Measurements from ENCODE around the gene SETX.

The SETX gene

DNA sequence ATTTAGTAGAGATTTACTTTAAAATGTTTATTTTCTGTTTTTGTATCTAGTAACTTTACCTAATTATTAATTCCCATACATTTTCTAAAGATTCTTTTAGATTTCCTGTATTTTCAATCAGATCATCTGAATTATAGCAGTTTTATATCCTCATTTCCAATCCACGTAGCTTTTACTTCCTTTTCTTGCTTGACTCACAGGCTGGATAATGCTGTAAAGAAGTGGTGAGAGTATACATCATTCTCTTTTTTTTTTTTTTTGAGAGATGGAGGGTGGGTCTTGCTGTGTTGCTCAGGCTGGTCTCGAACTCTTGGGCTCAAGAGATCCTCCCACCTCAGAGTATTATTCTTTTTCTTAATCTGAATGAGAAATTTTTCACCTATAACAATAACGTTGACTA is 11.2 kb upstream of the SETX start:
- no peaks in the 10 kb centered on the region for H3K4me1 Mint-ChIP-seq
- H3K4me3 Mint-ChIP-seq = no peak overlapping the region
- TF ChIP-seq, protein P1, sequence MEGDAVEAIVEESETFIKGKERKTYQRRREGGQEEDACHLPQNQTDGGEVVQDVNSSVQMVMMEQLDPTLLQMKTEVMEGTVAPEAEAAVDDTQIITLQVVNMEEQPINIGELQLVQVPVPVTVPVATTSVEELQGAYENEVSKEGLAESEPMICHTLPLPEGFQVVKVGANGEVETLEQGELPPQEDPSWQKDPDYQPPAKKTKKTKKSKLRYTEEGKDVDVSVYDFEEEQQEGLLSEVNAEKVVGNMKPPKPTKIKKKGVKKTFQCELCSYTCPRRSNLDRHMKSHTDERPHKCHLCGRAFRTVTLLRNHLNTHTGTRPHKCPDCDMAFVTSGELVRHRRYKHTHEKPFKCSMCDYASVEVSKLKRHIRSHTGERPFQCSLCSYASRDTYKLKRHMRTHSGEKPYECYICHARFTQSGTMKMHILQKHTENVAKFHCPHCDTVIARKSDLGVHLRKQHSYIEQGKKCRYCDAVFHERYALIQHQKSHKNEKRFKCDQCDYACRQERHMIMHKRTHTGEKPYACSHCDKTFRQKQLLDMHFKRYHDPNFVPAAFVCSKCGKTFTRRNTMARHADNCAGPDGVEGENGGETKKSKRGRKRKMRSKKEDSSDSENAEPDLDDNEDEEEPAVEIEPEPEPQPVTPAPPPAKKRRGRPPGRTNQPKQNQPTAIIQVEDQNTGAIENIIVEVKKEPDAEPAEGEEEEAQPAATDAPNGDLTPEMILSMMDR (IDR thresholded peaks at IDR 0.05; ENCODE audit: unreplicated experiment in 3 of 3) = no peak
- no peak overlapping the region for H3K27ac Mint-ChIP-seq
- no peaks in the 10 kb centered on the region for H3K36me3 Mint-ChIP-seq (ENCODE audit: low read depth)
- no peaks in the 10 kb centered on the region for H3K9me3 Mint-ChIP-seq
- H3K27me3 Mint-ChIP-seq (ENCODE audit: low read depth) = no peaks in the 10 kb centered on the region

DNA sequence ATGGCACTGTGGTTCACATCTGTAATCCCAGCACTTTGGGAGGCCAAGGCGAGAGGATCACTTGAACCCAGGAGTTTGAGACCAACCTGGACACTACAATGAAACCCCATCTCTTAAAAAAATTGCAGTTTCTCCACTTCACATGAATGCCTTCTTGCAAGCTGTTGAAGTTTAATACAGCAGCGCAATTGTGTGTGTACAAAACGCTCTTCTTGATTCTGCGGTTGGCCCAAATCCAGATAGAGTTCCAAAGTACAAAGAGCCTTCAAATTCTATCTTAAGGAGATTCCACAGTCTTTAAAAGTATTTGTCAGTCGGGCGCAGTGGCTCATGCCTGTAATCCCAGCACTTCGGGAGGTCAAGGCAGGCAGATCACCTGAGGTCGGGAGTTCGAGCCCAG is 9.3 kb upstream of the SETX start:
- no peaks in the 10 kb centered on the region for H3K27me3 Mint-ChIP-seq (ENCODE audit: low read depth)
- H3K9me3 Mint-ChIP-seq = no peaks in the 10 kb centered on the region
- TF ChIP-seq, protein P1 (IDR thresholded peaks at IDR 0.05; ENCODE audit: unreplicated experiment in 3 of 3) = no peak
- H3K27ac Mint-ChIP-seq = no peak overlapping the region
- no peaks in the 10 kb centered on the region for H3K36me3 Mint-ChIP-seq (ENCODE audit: low read depth)
- H3K4me3 Mint-ChIP-seq = no peak overlapping the region
- no peaks in the 10 kb centered on the region for H3K4me1 Mint-ChIP-seq

DNA sequence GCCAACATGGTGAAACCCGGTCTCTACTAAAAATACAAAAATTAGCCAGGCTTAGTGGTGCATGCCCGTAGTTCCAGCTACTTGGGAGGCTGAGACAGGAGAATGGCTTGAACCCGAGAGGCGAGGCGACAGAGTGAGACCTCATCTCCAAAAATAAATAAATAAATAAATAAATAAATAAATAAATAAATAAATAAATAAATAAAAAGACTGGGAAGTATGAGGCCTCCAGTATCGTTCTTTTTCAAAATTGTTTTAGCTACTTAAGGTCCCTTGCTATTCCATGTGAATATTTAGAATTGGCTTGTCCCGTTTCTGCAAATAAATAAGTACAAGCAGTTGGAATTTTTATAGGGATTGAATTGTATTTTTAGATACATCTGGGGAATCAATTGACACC is 3.0 kb upstream of the SETX start:
- TF ChIP-seq, protein P1 (IDR thresholded peaks at IDR 0.05; ENCODE audit: unreplicated experiment in 3 of 3) = no peak
- Mint-ChIP-seq H3K4me1 (peaks cover 14% of the 10 kb centered on the region), H3K27me3 (ENCODE audit: low read depth) (no peaks in the 10 kb centered on the region), H3K4me3 (no peak overlapping the region), H3K27ac (no peak overlapping the region), H3K36me3 (ENCODE audit: low read depth) (peaks cover 14% of the 10 kb centered on the region), H3K9me3 (no peaks in the 10 kb centered on the region)

DNA sequence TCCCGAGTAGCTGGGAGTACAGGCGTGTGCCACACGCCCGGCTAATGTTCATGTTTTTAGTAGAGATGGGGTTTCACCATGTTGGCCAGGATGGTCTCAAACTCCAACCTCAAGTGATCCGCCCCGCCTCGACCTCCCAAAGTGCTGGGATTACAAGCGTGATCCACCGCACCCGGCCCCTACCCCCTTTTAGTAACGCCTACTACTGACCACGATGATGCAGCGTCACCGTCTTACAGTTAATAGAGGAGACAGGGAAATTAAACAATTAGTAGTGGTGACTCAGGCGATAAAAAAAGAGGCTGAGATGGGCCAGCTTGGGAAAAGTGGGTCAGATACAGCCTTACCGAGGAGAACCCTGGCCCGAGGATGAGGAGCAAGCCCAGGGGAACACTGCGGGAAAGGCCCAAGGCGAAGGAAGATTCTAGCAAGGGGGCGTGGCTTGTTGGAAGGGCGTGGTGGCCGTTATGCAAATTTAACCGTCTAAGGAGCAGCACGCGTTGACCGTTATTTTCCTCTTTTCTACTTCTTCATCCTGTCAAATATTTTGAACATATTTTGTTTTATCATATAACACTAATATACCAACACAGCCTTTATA is 1.6 kb upstream of the SETX start:
- Mint-ChIP-seq H3K9me3 (no peaks in the 10 kb centered on the region), H3K4me3 (peak overlapping the region; percentile 67 to 79 (median 77))

DNA sequence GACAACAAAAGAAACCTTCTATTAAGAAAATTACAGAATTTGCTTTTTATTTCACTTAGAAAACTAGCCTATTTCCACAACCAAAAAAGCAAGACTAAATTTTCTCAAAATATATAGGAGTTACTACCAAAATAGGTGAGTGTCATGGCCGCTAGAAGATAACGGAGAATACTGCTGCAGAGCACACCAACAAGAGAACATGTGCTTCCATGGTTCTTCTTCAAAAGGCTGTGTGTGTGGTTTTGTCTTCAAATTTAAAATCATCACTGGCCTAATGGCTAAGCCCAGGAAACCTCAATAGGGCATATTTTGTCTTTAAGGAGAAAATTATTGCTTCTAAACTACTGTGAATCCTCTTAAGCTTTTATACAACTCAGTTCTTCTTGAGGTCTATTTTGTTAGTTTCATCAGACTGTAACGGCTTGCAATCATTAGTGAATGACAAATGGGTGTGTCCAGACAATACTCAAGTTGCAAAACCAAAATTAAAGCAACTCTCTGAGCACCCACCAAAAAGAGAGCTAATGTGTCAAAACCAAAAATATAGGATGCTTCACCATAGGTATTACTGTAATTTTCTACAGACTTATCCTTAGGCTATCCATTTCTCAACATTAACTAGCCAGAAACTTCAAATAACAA is 3.3 kb downstream of the SETX start:
- H3K27ac Mint-ChIP-seq = no peak overlapping the region
- no peak overlapping the region for H3K4me3 Mint-ChIP-seq
- TF ChIP-seq, protein P1 (IDR thresholded peaks at IDR 0.05; ENCODE audit: unreplicated experiment in 3 of 3) = no peak
- H3K27me3 Mint-ChIP-seq (ENCODE audit: low read depth) = no peaks in the 10 kb centered on the region
- H3K36me3 Mint-ChIP-seq (ENCODE audit: low read depth) = peaks cover 50% of the 10 kb centered on the region
- H3K9me3 Mint-ChIP-seq = no peaks in the 10 kb centered on the region
- H3K4me1 Mint-ChIP-seq = peaks cover 24% of the 10 kb centered on the region

More for the DNA sequence above, 1.6 kb upstream of the SETX start:
- TF ChIP-seq, protein P1 (IDR thresholded peaks at IDR 0.05; ENCODE audit: unreplicated experiment in 3 of 3) = no peak
- peaks cover 24% of the 10 kb centered on the region for H3K4me1 Mint-ChIP-seq
- no peaks in the 10 kb centered on the region for H3K27me3 Mint-ChIP-seq (ENCODE audit: low read depth)
- H3K36me3 Mint-ChIP-seq (ENCODE audit: low read depth) = peaks cover 23% of the 10 kb centered on the region
- H3K27ac Mint-ChIP-seq = peak overlapping the region in 2 of 3 experiments; percentile 59 to 89

DNA sequence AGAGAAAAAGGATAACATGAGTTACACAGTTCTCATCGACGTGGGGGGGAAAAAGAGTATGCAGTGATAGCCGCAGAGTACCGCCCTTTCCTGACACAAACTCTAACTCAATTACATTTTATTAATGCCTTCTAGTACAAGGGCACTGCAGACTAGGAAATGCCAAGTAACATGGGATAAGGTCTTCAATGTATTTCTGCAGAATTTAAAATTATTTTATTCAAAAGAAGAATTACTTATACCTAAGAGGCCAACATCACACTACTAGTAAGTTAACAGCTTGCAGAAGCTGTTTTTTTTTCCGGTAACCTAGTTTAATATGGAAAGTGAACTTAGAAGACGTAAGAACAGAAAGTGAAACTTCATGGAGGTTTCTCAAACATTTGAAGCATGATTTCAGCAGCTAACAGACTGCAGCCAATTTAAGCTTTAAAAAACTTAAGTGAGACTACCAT is 3.9 kb downstream of the SETX start:
- Mint-ChIP-seq H3K27ac (no peak overlapping the region), H3K9me3 (no peaks in the 10 kb centered on the region), H3K4me1 (peaks cover 24% of the 10 kb centered on the region), H3K27me3 (ENCODE audit: low read depth) (no peaks in the 10 kb centered on the region), H3K4me3 (peak overlapping the region in 1 of 3 experiments; percentile 13), H3K36me3 (ENCODE audit: low read depth) (peaks cover 56% of the 10 kb centered on the region)
- TF ChIP-seq, protein P1 (IDR thresholded peaks at IDR 0.05; ENCODE audit: unreplicated experiment in 3 of 3) = no peak
